CD4-positive, alpha-beta T cell treated with Interleukin-10 for 1 hour (primary cell): ENCODE results near the gene LIF.

Experiments used
- DNase-seq: peaks from one replicate; pipeline ENCODE4 v3.0.0-alpha.2; 2020

LIF gene

GRCh38 chr22:30245985-30246813, at the start of gene LIF:
TSS of gene LIF (minus strand) at chr22:30246759. CDS start at chr22:30246695, 64 bp downstream.
- DNase-seq, result peak; percentile 53

- no peak for DNase-seq
Observed at GRCh38 chr22:30296324-30296723, 49.8 kb upstream of the LIF start.

GRCh38 chr22:30295576-30295975, 49.0 kb upstream of the LIF start:
- DNase-seq, result no peak

DNA sequence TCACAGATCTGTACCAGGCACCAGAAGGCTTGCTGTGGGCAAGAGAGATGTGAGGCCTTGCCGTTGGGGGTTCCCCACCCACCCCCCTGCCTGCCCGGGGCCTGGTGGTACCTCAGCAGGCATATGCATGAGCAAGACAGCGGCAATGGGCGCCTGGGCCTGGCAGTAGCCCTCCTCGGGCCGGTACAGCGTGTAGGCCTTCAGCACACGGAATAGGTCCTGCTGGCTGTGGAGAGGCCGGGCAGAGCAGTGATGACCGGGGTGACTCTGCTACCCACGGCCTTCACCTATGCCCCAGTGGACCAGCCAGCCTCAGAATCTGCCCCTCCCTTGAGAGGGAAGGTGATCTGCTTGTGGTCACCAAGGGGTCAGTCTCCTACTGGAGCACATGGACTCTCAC, 48.3 kb upstream of the LIF start:
- no peak for DNase-seq

DNA sequence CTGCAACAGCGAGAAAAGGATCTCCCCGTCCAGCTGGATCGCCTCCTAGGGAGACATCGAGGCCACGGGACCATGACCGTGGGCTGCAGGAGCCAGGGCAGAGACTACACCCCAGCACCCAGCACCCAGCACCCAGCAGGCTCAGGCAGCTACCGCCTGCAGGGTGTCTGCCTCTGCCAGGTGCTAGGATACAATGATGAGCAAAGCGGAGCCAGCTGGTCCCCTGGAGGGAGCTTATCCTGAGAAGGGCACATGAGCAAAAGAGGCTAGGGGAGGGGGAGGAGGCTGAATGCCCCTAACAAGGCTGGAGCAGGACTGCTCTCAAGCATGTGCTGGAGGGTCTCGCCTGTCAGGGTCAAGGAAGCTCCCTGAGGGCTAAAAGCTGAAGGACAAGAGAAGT, 47.5 kb upstream of the LIF start:
- no peak for DNase-seq

DNA sequence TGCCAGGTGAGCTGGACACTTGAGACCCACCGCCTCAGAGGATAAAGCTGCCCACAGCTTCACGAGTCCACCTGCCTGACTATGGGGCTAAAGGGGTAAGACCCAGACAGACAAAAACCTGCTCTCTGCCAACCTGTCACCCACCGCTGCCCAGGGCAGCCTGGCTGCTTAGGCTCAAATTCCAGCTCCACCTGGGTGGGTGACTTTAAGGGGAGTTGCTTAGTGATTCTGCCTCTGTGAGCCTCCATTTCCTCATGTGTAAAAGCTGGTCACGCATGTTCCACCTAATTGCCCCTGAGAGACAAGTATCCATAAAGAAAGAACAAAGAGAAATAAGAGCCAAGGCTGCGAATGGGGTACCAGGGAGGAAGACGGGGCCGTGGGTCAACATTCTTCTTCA, 46.5 kb upstream of the LIF start:
- no peak for DNase-seq

DNA sequence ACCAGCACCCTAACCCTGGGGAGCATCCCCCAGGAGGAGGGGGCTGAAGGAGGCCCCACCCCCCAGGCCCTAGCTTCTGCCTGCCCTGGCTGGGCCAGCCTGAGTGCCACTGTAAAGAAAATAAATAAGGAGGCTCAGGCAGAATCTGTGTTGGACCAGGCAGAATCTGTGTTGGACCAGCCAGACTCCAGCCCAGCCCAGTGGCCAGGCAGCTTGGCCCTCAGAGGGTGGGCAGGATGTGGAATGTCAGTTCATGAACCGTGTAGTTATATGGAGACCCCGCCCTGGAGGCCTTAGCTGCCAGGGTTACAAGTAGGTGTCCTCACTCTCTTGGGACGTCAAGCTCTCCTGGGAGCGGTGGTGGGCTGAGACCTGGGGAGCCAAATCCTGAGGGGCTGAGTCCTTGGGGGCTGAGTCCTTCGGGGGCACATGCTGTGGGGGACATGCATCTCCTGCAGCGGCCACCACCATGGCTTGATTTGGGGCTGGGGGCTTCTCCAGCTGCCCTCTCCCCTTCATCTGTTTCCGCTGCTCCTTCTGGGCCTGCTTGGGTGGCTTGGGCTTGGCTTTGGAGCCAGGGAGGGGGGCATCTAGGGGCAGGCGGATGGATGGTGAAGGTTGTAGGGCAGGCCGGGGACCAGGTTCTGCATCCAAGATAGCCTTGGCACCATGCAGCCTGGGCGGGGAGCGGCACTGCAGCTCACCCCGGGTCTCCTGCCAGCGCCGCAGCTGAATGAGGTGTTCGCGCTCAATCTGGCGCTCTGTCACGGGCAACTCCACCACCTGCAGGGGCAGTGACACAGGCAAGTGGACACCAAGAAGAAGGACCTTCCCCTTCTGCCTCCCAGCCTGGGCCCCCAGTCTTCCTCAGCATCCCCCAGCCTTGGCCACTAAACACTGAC, 45.8 kb upstream of the LIF start:
- DNase-seq, result no peak

DNA sequence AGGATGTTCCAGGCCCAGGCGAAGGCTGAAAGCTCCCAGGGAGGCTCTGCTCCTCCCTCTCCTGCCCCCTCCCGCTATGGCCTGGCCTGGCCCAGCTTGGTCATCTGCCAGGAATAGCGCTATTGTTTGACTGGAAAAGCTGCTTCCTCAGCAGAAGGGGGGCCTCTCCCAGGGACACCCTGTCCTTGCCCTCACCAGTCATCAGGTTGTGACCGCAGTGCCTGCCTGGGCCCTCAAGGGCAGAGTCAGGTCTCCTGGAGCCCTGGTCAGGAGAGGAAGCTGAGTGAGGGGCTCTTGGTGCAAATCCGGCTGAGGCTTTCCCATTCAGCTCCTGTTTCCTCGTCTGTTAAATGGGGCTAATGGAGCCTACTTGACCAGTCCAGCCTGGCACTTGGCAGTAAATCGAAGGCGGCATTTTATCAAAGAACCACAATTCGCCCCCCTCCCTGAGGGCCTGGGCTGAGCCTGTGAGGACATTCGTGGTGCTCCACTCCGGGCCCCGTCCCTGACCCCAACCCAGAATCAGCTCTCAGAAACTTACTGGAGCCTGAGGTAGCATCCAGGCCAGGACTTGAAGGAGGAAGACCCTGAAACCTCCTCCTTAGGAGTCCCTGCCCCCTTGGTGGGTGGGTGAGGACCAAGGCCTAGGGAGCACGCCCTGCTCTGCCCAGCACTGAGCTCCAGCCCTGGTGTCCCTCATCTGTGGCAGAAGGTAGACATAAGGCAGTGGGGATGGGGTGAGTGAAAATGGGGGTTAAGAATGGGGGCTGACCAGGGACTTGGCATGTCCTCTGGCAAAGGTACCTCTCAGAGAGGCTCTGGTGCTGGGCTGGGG, 44.7 kb upstream of the LIF start:
- no peak for DNase-seq

GRCh38 chr22:30290342-30291057, 43.9 kb upstream of the LIF start:
- DNase-seq, result no peak

DNA sequence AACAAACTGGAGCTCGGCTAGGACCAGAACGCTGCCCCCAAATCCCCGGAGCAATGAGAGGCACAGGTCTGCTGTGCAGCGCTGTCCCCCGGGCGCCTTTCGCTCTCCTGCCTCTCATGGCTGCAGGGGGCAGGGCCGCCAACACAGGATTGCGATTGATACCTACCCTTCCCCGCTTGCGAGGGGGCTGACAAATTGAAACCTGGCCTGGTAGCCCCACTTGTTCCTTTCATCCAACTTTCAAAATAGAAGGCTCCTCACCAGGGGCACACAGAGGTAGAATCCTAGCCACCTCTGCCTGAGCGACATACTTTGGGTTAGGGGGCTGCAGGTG, 43.4 kb upstream of the LIF start:
- DNase-seq, result no peak

GRCh38 chr22:30289141-30289979, 42.8 kb upstream of the LIF start, which contains the start of gene CASTOR1:
TSS of gene CASTOR1 (minus strand) at chr22:30289505. CDS start at chr22:30289497, 8 bp downstream.
- peak; percentile 89 for DNase-seq

DNA sequence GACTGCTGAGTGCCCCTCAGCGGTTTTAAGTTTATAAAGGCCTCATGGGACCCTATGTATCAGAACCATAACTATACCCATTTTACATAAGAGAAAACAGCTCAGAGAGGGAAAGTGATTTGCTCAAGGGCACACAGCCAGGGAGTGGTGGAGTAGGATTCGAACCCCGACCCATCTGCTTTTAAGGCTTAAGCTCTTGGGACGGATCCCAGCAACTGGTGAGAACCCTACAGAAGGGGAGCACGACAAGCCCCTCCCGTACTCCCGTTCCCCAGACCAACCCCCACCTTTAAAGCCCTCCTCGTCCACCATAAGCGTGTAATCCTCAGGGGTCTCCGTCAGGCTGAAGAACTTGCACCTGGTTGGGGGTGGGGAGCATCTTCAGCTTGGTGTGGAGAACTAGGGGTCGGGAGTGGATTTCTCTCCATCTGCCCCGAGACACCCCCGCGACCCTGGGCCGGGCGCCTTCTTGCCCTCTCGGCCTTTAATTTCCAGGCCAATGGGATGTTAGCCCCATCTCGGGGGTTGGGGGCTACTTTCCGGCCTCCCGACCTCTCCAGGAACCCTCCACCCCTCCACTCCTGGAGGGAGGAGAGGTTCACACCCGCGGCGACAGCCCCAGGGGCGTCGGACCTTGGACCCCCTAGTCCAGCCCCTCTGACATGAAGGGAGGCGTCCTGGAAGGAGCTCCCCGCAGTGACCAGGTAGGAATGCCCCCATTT, 42.0 kb upstream of the LIF start:
- DNase-seq, result no peak

DNA sequence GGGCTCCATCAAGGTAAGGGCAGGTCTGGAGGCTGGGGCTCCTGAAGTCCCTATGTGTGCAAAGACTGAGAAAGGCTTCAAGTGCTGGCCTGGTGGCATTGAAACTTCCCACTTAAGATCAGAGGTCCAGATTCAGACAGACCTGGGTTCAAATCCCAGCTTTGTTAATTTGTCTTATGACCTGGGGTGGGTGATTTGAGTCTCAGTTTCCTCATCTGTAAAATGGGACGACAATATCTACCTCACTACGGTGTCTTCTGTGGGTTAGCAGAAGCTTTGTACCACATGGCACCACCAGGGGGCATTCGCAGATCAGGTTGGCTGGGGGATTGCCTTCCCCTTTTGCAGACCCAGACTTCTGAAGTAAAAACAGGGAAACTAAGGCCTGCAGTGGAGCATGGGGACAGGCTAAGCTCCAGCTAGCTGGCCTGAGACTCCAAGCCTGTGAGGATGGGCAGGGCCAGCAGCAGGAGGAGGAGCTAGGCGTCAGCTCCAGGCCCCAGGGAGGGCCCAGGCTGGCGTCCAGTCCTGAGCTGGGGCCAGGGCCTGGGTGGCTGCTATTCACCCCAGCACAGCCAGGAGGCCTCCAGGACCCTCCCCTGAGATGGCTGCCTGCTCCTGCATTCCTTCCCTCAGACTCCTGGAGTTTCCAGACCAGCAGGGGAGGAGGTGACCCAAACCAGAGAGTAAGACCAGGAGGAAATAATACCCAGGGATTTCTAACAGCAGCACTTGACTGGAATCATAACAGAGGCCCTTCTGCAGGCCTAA, 41.3 kb upstream of the LIF start:
- DNase-seq, result peak; percentile 90

DNA sequence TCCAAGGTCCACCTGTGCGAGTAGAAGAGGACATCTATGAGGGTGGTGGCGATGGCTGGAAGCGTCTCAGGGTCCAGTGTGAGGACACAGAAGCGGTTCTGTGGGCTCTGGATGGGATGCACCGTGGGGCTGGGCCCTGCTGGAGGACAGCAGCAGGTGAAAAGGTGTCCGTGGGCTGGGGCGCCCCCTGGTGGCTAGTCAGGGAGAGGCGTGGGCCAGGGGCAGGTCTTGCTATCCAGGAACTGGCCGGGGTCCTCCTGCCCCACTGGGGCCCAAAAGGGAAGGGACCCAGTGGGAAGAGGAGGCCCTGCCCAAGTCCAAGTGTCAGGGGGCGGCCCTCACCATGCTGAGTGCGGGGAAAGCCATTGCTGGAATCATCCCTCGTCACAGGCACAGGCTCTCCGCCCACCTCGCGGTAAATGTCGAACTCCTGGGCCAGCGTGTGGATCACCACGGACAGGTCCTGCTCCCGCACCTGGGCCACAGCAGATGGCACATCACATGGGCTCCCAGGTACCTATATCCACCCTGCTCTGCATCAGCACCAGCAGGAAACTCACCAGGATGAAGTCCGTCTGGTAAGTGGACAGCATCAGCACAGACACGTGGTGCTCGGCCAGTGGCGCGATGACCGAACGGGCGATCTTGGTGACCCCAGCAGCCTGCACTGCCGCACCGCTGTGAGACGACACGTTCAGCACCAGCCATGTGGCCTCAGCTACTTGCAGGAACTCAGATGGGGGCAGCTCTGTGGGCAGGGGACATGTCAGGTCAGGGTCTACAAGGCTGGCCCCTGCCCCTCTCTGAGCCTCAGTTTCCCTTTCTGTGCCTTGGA, 40.5 kb upstream of the LIF start:
- DNase-seq, result peak; percentile 87

DNA sequence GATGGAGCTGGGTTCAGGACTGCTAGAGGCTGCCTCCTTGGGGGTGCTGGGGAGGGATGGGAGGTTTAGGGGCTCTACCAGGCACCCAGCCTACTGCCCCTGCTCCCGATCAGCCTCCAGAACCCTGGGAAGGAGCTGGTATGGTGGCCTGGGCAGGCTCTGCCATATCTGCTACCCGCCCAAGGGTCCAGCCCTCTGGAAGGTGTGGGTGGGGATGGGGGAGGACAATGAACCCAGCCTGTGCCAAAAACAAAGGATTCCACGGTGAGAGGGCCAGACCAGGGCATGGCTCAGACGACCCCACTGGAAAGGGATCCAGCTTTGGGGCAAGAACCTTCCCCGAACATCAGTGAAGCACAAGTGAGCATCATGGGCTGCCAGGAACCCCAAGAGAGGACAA, 39.8 kb upstream of the LIF start:
- DNase-seq, result no peak

GRCh38 chr22:30285846-30286200, 39.3 kb upstream of the LIF start:
- no peak for DNase-seq

GRCh38 chr22:30285176-30285845, 38.8 kb upstream of the LIF start:
- no peak for DNase-seq

GRCh38 chr22:30284666-30285065, 38.1 kb upstream of the LIF start:
- no peak for DNase-seq

- no peak for DNase-seq
Observed at GRCh38 chr22:30284172-30284571, 37.6 kb upstream of the LIF start.
